Hindlimb muscle (tissue), 1 donor: ENCODE results near the gene MEN1. TPM values are rescaled to one million over a fixed set of nuclear protein-coding genes. Genes with fewer than 3 reads are reported as not detected.
A peak's percentile ranks its signal among the peaks of the same experiment; 100 is the strongest.

Experiments
- DNase-seq: peaks from one replicate; pipeline ENCODE4 v3.0.0-alpha.2; 2013
- polyA plus RNA-seq: library from polyadenylated mRNA; unstranded; fragments of 120-200 nt; gene quantifications from one replicate; pipeline ENCODE4 v1.2.1, GENCODE V29; 2013; ENCODE audit not compliant: insufficient read length

MEN1 gene
- polyA plus RNA-seq, 1 donor: 22.3 TPM

DNA sequence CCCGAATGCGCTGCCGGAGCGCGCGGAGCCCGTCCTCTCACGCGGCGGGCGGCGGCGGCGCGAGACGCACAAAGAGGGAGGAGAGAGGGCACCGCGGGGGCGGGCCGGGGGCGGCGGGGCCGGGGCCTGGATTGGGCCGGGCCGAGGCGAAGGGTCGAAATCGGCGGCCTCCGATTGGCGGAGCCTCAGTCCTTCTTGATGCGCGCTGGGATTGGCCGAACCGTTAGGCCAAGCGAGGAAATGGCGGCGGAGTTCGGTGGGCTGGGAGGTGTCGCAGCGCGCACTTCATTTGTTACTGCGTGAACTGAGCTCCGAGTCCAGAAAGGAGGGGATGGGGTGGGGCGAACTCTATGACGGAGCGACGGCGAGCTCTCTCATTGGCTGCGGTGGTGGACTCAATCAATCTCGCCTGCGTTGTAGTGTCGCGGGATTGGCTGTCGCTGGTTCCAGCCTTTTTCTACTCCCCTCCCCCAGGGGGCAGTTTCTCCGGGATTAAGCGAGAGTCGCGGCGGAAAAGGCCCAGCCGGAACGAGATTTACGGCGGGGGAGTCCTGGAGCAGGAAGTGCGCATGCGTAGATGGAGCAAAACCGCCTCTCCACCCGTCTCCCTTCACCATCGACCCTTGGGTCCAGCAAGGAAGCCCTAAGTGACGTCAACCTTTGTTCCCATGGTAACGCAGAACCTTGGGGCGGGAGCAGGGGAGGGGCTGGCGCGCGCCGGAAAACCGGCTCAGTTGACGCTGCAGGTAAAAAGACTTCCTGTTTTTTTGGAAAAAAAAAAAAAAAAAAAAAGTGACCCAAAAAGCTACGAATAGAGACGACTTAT, 31.7 kb downstream of the MEN1 start, which contains the start of gene SF1:
Gene SF1, minus strand, starts transcription at position 70 of the 826 bp plus-strand sequence. CDS start 150 bp downstream, outside the sequence.
- peak; percentile 99 for DNase-seq

- DNase-seq: no peak
These were observed 32.2 kb downstream of the MEN1 start for GRCh38 chr11:64778223-64778472.

DNA sequence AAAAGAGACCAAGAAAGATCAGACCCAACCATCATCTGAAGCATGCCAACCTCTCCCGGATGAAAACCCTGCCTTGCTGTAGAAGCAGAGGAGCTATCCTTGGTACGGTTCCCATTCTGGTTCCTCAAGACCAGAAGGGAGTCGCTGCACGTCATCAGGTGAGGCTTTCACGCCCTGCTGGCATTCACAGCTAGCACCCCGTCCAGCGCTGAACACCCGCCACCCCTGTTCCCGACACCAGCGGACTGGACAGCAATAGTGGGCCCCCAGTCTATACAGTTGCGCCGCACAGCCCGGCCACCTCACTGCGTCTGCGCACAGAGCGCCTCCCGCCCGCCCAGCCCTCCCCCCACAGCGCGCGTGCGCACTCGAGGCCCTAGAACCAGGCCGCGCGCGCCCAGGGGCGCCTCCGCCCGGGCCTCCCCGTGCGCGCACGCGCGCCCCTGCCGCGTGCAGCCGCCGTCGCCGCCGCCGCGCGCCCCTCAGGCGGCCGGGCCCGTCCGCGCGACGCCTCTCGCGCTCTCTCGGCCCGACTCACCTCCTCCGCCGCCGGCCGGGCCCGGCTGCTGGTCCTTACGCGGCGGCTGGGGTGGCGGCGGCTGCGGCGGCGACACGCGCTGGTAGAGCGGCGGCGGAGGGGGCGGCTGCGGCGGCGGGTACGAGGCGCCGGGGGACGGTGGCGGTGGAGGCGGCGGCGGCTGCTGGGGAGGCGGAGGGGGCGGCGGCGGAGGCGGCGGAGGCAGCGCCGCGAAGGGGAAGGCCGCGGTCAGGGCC, 32.7 kb downstream of the MEN1 start:
- DNase-seq: peak; percentile 96

GRCh38 chr11:64776875-64777274, 33.5 kb downstream of the MEN1 start:
- no peak for DNase-seq

GRCh38 chr11:64776425-64776824, 33.9 kb downstream of the MEN1 start:
- no peak for DNase-seq

- no peak for DNase-seq
These were observed 36.2 kb downstream of the MEN1 start for GRCh38 chr11:64774144-64774543.

GRCh38 chr11:64772303-64773018, 37.9 kb downstream of the MEN1 start:
- no peak for DNase-seq

GRCh38 chr11:64771861-64772260, 38.5 kb downstream of the MEN1 start:
- DNase-seq: no peak

DNA sequence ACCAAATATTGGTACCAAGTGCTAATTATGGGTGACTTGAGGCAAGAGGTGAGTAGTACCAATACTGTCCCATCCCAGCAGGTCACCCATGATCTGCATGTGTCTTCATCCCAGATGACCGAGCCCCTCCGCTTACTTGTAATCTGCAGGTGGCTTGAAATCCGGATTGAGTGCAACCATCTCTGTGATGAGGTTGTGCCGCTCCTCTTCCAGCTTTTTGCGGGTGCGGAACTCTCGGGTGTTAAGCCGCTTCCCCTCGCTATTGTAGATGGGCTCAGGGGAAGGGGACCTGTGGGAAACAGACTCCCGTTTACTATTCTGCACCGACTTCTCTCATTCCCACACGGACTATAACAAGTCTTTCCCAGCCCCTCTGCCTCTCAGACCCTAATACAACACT, 40.2 kb downstream of the MEN1 start:
- no peak for DNase-seq

DNA sequence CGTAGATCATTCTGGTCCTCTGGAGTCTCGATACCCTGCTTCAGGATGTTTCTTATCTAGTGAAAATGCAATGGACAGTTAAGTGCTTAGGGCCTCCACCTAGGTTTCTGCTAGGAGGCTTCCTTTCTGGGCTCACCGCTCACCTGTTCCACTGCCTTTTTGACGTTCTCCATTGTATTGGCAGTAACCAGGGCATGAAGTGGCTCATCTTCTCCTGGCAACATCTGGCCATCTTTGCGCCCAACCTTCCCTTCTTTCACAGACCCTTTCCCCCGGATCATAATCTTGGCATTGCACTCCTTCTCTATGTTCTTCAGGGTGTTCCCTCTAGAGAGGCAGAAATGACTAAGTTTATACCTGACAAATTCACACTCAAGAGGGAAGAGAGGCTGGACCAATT, 41.1 kb downstream of the MEN1 start:
- no peak for DNase-seq

- no peak for DNase-seq
These were observed 42.1 kb downstream of the MEN1 start for GRCh38 chr11:64768300-64768694.

GRCh38 chr11:64767344-64768299, 42.7 kb downstream of the MEN1 start:
- no peak for DNase-seq

GRCh38 chr11:64766881-64767280, 43.5 kb downstream of the MEN1 start:
- no peak for DNase-seq

GRCh38 chr11:64765851-64766665, 44.3 kb downstream of the MEN1 start:
- no peak for DNase-seq

DNA sequence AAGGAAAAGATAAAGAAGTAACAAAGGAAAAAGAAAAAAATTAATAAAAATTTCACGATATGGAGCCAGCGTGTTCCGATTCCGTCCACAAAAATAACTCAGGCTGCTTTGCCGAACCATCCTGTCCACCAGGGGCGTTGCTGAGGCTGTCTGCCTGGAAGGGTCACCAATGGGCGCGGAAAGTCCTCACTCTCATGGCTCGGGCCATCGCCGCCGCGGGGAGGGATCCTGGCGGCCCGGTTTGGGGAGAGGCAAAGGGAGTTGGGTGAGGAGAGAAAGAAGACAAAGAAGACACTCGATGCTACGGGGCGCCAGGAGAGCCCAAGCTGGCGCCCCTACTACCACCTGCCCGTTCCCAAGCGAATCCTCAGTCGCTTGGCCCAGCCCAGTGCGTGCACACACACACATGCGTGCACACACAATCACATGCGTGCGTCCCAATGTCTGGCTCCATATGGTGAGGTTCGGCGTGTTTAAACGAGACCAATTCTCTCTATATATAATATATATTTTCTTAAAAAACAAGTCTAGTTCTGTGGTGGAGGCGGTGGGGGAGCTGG, 45.0 kb downstream of the MEN1 start:
- no peak for DNase-seq

DNA sequence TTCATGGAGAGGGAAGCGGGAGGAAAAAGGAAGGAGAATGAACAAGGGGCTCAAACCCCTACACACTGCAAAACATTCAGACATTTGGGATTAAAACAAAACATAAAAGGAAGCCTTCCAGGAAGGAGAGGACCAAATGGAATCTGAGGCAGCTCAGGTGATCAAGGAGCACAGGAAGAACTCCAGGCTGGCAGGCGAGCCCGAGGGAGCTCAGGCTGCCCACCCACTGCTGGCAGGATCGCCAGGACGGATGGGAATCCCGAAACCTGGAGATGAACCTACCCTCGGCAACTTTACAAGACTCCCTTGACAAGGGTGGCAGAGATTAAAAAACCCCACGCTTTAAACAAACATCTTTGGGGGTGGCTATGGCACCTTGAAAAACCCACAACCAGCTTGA, 45.6 kb downstream of the MEN1 start:
- no peak for DNase-seq

DNA sequence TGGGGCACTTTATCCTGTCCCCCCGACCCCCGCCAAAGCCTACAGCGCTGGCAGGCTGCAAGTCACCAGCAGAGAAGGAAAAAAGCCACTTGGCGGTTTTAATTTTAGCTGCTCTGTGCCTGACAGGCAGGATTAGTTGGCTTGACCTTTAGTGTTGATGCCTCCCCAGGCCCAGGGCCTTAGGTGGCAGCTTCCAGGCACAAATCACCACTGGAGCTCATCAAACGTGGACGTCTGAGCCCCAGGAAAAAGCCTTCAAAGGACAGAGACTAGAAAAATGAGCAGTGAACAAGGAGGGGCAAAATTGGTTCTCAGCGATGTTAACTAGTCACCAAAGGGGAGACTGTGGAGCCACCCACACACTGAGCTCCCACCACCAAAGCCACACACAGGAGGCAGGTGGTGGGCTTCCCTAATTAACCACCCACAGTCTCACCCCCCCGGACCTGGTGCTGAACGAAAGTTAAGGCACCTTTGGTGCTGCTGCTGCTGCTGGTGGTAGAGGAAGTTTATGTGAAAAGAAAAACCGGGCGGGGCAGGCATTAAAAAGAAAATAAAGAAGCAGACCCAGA, 46.2 kb downstream of the MEN1 start:
- DNase-seq: no peak

DNA sequence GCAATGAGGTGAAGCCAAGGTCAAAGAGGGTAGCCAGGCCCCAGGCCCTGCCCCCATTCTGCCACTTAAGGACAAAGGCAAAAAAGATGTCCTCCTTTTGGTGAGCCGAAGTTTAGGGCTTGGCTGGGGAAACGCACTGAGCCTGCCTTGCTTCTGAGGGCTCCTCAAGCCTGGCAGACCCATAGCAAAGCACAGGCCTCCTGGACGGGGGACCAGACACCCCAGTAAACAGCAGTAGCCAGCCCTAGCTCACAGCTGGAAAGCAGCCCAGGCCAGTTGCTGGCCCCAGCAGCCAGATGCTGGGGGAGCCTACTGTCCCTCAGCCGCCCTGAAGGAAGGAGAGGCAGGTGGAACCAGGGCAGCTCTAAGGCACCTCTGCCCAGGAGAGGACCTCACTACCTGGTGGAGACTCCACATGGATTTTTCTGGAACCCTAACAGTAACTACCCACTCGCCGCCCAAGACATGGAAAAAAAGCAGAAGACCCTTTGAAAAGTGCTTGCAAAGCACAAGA, 46.8 kb downstream of the MEN1 start:
- DNase-seq: no peak

GRCh38 chr11:64762674-64763525, 47.5 kb downstream of the MEN1 start:
- no peak for DNase-seq
